NCI-H345 treated with DMSO at 0.1 percent for 48 hours (cell line): Measurements from ENCODE around the gene KRT1.

Experiments
- DNase-seq: peaks from one replicate; lab custom pipeline; 2025; ENCODE audit not compliant: unreplicated experiment; lab: John Stamatoyannopoulos, UW

KRT1 gene

DNA sequence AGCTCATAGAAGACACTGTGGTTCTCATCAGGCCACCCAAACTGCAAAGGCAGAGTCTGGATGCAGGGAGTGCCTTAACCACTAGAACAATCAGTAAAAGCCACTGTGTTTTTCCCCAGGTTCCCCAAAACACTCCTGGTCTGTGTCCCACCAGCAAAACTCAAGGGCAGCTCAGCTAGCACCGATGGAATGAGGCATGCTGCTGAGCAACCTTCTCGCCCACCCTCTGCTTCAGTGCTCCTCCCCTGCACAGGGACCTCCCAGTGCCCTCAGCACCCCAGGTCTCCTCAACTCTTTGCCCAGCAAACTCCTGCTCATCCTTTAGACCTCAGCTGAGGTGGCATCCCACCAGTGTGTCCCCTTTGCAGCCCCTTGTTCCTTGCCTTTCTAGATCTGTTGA is 19.2 kb upstream of the KRT1 start:
- DNase-seq, result no peak

DNA sequence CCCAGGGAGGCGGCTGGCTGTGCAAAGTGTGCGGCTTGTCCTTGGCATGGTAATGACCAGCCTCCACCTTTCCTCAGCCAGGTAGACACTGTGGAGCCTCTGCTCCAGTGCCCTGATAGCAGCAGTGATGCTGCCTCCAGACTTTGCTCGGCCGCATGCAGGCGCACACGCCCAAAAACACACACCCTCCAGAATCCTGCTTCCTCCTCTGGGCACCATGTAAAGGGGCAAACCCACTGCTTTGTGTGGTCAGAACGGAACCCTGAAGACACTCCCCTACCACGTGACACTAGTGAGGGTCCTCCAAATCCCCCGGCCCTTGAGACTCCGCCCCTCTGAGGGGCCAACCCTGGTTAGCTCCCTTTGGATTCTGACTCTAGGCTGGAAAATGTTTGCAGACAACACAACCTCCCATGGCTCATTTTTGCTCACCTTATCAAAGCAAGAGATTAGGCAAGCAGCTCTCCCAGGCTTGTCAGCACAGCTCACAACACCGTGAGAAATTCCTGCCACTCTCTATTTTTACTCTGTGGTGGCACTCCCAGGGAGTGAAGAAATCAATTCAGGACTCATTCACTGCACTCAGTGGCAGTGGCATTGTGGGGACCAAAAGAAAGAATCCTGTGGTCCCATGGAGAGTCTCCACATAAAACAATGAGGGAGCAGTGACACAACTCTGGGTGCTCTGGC is 18.6 kb upstream of the KRT1 start:
- no peak for DNase-seq

DNA sequence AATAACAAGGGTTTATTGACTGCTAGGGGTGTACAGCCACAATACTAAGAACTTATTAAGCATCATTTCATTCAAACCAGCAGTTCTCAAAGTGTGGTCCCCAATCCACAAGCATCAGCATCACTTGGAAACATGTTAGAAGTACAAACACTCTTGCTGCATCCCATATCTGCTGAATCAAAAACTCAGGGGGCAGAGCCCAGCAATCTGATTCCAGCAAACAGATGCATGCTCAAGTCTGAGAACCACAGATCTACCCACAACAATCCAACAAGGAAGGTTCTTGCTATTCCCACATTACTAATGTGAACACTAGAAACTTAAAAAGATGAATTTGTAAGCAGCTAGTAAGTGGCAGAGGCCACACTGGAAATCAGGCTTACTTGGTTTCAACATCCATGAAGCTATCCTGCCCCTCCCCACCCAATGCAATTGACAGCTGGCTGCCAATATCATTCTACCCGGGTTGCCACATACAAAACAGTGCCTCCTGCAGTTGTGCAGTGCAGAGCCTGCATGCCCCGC is 16.9 kb upstream of the KRT1 start:
- no peak for DNase-seq

DNA sequence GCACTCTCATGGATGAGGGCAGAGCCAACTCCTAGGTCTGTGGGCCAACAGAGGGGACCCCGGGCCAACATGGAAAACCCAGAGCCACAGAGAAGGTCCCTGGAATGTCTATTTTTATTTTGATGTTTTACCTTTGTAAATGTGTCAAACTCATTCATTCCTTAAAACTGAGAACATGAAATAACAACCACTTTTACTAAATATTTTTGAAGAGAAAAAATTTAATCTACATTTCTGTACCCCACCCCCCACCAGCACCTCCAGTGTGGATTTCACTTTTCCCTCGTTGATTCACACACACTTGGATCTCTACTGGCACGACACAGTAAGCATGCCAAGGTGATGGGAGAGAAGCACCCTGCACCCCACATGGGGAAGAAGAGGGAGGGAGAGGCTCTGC is 16.4 kb upstream of the KRT1 start:
- DNase-seq, result no peak

DNA sequence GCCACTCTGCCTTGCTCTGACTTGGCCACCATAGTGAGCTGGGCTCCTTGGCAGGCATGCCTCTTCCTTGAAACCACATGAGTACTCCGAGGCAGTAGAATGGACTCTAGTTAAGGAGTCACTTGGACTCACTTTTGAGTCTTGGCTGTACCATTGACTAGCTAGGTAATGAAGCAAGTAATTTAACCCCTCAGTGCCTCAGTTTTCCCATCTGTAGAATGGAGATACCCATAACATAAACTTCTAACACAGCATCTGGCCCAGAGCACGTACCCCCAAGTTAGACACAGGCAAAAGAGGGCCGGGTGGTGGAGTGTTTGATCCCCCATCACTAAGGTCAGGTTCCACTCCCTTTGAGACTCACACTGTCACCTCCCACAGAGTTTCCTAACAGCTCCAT is 14.8 kb upstream of the KRT1 start:
- DNase-seq, result no peak

DNA sequence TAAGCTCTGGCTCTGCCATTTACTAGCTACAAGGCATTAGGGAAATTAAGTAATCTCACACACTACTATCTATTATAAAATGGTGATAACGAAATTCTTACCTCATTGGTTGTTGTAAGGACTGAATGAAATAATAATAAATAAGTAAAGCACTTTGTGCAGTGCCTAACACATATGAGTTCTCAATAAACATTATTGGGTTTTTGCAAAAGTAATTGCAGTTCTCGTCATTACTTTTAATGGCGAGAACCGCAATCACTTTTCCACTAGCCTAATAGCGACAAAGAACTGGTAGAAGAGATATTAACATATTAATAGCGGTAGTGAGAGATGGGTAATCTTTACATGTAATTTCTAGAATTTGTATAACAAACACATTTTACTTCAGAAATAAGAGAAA is 13.9 kb upstream of the KRT1 start:
- no peak for DNase-seq

DNA sequence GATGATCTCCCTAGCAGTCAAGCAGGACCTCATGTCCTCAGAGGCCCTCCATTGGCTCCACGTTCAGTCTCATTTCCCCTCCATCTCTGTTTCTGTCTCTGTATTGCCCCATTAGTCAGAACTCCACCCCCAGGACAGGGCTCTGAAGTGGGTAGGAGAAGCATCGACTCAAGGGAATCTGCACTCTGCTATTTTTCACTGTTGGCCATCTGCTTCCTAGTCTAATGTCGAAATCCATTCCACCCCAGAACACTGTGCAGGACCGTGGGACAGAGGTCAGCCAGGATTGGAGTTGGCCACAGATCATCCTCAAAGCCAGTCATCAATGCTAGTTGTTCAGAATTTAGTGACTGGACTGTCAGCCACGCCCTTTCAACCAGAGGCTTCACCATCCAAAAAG is 13.1 kb upstream of the KRT1 start:
- DNase-seq, result no peak

DNA sequence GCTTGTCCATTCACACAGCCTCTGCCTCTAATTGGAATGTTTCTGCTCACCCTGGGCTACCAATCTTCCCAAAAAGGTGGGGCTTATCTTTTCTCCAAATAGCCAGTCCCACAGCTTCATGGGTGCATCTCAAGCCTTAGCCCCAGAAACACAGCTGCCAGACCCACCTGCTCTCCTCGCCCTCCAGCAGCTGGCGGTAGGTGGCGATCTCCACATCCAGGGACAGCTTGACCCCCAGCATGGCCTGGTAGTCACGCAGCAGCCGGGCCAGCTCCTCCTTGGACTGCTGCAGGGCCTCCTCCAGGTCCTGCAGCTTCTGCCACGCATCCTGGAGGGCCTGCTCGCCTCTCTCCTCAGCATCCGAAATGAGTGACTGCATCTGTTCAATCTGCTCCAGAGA is 12.0 kb upstream of the KRT1 start:
- DNase-seq, result no peak

DNA sequence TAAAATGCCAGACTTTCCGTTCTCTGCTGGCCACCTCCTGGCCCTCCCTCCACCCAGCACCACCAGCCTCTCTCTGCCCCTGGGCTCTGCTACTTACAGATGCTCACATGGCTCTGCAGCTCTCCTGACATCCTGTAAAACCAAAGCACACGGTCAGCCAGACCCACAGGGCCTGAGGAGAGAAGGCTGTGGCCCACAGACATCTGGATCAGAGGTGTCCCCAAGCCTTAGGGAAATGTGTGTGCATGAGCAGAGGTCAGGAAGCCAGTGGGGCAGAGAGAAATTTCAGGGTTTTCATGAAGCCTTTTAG is 11.6 kb upstream of the KRT1 start:
- DNase-seq, result no peak

DNA sequence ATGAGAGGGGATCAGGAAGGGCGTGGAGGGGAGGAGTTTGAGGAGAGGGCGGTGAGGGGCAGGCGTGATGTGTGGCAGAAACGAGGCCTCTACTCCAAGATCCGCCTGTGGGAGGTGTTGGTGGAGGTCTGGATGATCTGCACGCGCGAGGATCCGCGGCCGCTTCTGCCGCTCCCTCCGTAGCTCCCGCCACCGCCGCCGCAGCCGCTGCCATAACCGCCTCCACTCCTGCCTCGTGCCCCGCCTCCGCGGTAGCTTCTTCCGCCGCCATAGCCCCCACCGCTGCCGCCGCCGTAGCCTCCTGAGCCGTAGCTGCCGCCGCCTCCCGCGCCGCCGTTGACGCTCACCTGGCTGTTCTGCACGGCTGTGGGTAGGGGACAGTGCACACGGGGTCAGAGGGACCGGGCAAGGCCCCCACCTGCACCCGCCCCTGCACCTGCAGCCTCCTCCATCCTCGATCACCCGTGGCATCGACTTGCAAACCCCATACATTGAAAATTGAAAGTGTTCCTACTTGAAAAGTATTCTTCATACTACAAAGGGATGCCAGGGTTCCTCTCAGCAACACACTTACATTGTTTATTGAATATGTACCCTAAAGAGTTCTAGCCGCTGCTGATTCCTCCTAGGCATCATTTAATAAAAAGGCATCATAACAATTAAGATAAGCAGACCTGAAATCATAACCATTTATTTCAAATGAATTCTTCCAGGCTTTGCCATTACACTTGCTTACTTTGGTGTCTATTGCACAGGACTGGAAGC is 11.1 kb upstream of the KRT1 start:
- DNase-seq, result no peak

DNA sequence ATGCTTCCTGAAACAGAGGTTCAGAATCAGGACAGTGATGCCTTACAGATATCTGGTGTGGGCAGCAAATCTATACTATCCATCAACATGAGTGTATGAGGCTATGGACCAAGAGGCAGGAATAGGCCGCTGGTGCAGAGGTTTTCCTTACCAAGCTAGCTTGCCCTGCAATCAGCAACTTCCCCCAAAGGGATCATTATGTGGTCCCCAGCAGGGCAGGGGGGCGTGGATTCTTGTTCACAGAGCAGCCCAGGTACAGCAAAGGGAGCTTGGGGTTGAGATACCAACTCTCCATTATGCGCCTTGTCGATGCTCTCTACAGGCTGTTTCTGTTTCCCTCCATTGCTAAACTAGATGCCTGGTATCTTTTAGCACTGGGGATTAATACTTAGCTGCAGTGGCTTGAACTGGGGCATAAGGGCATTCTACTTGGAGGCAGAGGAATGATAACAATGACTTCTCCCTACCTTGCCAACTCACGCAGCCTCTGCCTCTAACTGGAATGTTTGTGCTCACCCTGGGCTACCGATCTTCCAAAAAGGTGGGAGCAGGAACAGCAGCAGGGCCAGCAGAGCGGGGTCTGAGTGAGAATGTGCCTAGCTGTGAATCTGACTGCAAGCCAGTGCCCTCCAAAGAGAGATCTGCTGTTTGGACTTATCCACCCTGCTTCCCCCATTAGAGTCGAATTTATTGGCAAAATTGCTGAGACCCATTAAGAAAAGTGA is 10.3 kb upstream of the KRT1 start:
- DNase-seq, result no peak

DNA sequence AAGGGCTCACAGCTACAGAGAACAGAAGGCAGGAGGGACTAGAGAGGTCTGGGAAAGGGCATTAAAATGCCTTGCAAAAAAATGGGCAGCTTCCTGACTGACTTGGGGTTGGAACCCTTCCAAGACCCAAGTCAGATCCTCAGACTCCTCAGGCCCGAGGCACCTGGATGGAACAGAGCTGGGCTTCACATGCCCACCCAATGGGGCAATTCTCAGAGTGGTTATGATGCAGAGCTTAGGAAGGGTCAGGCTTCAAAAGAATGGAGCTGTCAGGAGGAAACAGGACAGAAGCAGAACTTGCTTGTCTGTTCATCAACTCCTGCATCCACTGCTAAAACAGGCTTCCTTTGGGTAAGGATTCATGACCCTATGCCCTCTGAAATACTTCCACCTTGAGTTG is 9.7 kb upstream of the KRT1 start:
- DNase-seq, result no peak

DNA sequence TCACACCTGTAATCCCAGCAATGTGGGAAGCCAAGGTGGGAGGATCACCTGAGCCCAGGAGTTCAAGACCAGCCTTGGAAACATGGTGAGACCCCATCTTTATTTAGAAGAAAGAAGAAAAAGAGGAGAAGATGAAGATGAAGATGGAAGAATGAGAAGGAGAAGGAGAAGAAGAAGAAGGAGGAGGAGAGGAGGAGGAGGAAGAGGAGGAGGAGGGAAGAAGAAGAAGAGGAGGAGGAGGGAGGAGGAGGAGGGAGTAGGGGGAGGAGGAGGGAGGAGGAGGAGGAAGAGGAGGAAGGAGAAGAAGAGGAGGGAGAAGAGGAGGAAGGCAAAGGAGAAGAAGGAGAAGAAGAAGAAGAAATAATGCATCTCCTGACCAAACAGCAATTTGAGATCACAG is 9.0 kb upstream of the KRT1 start:
- DNase-seq, result no peak

DNA sequence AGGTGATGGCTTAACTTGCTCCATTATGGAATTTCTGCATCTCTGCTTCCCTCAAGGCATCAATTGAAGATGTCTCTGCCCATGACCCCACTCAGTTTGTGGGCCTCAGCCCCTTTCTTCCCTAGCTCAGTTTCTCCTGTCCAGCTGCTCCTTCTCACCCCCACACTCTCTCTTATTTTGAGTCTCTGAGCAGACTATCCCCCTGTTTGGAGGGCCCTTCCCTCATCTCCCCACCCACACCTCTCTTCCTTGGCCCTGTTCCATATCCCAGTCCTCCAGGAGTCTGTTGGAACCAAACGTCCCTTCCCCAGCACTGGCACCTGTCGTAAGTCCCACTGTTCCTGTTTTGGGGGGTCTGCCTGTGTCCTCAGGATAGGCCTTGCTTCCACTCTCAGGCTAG is 8.3 kb upstream of the KRT1 start:
- no peak for DNase-seq

DNA sequence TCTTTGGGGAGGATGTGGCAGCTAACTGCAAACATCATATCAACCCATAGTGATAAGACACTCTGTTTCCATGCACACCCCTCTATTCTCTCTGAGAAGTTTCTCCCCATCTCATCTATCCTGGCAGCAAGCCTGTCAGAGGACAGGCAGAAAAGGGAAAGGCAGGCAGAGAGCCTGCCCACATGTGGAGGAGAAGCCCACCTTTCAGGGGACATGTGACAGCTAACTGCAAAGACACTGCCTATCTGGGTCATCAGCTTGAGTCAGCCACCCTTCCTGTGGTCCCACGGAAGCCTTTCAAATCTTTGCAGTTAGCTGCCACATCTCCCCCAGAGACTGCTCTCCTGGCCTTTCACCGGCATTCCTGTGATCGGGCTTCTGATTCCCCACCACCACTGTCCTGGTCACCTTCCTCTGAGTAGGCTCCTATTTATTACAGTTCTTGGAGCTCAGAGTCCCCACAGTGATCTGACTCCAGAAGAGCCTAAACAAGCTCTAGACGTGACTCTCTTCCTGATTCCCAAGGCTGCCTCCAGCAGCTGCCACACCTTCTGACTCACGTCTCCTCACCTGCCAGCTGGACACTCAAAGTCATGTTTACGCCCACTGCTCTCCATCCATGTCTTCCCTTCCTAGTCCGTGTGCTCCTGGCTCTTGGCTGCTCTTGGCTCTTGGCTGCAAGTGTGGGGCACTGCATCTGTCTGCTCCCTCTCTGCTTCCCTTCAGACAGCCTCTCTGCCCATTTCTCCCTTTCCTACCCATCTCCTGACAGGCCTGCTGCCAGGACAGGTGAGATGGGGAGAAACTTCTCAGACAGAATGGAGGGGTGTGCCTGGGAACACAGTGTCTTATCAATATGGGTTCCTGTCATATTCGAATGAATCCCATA is 7.5 kb upstream of the KRT1 start:
- DNase-seq, result no peak

DNA sequence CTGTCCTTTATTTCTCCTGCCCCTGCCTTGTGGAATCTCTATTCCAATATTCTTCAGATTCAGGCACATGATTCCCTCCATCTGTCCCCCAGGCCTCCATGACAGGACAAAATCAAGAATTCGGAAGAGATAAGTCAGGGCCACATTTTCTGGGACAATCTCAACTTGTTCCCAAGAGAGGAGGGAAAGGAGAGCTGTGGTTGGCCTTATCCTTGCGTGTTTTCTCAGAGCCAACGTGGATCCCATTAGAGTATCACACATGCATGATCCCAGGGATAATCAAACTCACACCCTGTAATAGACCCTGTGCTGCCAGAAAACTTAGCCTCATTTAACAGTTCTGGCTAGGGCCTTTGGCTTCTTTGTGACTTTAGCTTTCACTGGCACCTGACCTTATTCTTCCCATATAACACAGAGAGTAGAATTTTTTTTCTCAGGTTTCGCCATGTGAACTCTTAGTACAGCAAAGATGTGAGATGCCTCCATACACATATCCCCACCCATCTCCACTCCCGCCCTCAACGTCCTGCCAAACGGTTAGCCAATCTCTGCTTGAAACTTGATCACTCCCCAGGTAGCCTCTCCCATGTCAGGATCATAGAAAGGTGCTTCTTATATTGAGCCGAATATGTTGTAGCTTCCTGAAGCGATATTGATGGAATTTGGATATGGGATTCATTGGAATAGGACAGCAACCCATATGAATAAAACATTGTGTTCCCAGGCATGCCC is 6.7 kb upstream of the KRT1 start:
- no peak for DNase-seq

DNA sequence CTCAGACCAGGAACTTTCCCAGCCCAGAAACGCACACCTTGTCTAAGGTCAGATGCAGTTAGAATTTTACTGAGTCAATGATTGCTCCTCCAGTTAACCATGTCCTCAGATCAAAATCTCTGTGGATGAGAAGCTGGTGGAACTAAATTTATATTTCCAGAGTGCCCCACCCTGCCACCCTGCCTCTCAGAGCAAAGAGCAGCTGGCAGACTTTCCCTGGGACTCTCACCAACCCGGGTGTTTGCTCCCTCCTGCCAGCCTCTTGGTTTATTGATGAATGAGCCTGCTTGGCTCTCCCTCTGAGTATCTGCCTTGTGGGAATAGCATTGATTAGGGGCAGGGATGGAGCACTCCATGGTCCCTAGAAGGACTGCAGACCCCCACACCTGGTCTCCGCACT is 5.9 kb upstream of the KRT1 start:
- DNase-seq, result no peak

DNA sequence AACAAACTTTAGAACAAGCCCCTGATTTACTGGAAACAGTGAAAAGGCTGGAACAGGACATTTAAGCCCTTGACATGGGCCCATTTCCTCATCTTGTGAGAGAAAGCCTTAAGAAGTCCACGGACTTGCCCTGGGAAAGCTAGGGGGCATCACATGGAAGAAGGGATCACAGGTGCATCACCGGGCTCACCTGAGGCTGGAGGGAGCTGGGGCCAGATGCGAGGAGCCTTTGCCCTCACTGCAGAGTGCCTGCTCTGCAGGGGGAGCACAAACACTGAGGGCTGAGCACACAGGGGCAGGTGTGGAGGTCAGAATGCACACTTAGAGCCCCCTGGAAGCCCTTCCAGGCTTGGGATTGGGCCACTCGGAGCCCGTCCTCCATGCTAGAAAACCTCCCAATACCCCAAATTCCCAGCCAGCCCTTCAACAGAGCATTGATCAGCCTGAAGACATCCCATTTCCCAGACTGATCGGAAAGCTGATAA is 5.2 kb upstream of the KRT1 start:
- no peak for DNase-seq

DNA sequence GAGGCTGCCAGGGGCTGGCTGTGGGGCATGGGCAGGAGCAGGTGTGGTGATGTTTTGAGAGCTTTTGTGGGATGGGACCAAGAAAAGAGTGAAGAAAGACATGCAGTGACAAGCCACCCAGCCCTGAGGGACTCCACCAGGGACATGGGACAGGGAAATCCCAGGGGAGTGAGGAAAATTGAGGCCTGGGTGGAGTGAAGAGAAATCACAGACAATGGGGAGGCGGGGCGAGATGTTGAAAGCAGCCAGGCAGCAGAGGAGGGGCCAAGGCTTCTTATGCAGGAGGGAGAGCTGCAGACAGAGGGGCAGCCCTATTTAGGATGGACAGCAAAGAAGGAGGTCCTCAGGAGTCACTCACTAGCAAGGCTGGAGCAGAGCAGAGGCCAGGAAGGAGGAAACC is 4.2 kb upstream of the KRT1 start:
- no peak for DNase-seq

DNA sequence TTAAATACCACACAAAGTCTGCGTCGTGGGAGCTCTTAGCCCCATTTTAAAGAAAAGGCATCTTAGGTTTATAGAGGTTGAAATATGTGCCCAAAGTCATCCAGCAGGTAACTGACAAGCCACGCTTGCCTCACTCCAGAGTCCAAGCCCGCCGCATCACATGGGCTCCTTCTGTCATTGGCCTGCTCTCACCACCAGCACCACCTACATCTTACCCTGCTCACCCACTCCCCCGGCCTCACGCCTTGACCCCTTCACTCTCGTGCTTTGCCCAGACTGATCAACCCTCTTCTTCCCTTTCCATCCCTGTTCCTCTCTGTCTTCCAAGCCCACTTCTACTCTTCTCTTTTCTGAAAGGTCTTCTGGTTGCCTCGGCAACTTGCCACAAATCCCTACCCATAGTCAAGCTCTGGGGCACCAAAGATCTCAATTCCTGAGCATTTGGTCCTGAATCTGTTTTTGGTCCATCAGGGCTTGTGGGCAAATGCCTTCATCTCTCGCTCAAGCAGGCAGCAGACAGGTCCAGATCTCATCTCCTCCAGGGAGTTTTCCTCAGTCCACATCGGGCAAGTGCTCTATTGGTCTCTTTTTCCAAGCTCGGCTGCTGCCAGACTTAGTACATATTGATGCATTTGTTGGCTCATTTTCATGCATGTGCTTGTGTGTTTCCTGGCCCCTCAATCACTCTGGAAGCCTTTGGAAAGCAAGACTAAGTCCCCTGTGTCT is 3.5 kb upstream of the KRT1 start:
- no peak for DNase-seq
